HG03439 (cell line): ENCODE data around the gene CDH3.

Source experiments
- ATAC-seq: cut with Tn5 transposase; IDR thresholded peaks from one replicate; pipeline ENCODE4 v1.9.1; 2021; ENCODE audit warnings: mild to moderate bottlenecking, moderate library complexity; ENCODE audit not compliant: unreplicated experiment

Gene CDH3

DNA sequence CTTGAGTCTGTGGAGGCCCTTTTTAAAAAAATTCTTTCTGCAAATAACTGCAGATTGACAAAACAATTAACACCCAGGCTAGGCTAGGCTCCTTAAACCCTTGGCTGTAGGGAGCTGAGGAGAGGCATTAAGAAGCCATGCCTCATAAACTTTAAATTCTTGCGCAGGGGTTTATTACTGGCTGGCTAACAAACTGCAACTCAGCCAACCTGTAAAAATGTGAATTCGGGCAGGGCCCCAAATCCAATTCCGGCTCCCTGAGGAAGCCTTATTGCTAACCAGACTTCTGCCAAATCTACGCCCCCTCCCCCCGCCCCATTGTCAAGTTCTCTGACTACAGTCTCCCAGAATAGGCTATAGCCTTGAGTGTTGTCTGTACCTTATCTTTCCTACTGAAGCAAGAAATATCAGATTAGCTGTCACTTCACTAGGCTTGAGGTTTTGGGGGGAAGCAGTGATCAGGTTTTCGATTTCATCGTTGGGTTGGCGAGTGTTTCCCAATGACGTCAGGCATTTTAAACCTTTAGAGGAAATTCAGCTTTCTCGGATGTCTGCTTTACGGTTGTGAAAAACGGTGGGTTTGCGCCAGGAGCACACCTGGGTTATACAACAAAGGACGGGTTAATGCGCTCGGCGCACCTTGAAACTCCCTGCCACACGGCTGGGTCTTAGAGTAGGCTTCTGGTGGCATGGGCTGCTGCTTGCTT lies 2.0 kb downstream of the CDH3 start:
- ATAC-seq = no peak

DNA sequence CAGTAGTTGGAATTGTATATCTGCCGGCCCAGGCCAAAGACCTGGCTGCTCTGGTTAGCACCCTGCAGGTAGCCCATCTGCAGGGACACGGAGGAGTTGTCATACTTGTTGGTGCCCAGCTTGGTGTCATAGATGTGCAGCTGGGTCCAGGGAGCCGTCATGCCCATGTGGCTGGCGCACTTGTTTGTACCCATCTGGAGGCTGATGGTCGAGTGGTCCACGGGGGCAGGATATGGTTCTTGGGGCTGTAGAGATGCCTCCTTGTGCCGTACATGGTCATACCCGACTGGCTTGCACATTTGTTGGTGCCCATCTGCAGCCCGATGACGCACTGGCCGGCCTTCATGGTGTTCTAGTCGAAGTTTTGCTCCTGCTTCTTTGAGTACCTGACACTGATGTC lies 6.0 kb downstream of the CDH3 start:
- no peak for ATAC-seq

DNA sequence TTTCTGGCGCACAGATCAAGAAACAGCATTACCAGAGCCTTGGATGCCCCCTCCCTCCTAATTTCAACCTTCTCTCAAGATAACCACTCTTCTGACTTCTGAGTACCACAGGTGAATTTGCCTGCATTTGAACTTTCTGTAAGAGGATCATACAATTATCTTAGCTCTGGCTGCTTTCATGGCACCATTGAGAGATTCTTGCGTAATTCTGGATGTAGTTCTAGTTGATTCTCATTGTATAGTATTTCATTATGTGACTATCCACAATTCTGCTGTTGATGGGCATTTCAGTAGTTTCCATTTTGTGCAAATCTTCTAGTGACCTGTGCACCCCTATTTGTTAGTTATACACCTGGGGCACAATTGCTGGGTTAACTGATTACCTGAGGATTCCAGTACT lies 7.5 kb downstream of the CDH3 start:
- ATAC-seq = no peak

DNA sequence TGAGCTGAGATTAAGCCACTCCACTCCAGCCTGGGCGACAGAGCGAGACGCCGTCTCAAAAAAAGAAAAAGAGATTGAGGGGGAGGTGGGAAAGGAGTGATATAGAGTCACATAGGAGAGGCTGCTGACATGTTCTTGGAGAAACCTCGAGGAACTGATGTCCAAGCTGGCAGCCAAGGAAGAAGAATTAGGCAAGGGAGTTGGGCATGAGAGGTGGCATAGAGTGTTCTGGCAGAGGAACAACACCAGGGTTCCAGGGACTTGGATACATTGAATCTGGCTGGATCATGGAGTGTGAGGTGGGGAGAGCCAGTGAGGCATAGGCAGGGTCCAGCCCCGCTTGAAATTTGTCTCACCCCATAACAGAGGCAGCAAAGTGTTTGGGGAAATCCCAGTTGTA lies 10.7 kb downstream of the CDH3 start:
- ATAC-seq = no peak

DNA sequence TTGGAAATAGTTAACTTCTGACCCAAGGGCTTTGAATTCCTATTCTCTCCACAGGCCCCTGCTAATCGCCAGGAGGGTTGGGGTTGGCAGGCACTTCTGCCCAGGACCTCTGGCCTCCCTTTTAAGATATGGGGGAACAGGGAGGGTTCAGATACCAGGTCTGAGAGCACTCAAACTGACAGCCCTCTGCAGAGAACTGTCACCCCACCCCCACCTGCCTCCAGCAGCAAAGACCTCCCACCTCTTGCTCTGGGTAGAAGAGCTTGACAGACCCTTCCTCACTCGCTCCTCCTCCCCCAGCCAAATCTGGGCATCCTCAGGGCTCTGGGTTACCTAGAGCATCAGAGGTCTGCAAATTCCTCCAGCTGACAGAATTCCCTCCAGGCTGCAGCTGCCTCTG lies 11.6 kb downstream of the CDH3 start:
- no peak for ATAC-seq

DNA sequence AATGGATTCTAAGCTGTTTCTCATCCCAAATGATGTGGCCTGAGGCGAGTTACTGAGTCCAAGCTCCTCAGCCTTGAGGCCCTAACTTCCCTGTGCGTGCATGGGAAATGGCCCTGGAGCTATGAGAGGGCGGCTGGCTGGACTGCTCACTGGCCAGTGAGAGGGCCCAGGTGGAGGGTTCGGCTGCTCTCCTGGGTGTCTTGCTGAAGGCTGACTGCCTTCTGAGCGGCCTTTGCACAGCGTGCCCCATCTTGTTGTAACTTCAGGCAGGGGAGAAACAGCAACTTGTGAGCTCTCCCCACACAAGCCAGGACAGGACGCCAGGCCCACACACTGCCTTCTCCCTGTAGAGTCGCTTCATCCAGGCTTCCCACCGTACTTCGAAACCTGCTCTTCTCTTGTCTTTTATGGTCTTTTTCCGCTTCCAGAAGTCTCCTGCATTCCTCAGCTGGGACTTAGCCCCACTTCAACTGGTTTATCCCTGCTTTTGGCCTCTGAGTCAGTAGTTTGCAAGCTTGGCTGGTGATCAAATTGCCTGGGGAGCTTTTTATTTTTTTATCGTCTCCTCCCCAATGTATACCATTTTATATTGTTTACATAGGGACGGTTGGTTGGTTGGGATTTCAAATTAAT lies 13.3 kb downstream of the CDH3 start:
- ATAC-seq = no peak

DNA sequence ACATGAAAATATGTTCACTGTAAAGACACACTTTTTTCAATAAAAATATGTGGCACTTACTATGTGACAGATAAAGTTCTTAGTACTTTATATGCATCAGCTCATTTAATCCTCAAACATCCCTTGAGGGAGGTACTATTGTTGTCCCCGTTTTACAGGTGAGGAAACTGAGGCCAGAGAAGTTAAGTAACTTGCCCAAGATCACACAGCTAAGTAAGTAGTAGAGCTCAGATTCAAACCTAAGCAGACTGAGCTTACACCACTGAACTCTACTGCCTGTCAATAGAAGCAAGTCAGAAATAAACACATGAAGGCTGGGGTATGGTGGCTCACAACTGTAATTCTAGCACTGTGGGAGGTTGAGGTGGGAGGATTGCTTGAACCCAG lies 13.9 kb downstream of the CDH3 start:
- ATAC-seq = no peak

DNA sequence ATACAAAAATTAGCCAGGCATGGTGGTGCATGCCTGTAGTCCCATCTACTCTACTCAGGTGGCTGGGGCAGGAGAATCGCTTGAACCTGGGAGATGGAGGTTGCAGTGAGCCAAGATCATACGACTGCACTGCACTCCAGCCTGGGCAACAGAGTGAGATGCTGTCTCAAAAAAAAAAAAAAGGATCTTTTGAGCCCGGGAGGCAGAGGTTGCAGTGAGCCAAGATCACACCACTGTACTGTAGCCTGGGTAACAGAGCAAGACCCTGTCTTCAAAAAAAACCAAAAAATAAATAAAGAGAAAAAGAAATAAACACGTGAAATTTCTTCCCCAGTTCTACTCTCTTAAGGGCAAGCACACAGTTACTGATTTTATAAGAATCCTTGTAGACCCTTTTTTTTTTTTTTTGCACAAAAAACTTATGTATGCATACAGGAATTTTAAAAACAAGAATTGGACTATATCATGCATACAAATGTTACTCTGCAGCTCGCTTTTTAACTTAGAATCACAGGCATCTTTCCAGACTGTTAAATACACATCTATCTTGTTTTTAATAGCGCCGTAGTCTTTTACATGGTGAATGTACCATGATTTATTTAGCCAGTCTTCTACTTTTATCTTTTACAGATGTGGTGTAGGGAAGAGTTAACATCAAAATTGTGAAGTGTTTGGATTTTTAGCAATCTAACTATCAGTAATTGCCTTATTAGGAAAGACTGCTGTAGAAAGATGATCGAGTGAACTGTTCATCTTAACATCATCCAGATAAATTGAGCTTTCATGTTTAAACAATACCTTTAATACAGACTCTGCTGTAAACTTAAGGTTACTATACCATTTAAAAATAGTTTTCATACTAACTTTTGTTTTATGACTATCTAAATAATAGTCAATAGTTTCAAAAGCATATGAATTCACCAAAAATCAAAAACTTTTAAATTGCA lies 14.6 kb downstream of the CDH3 start:
- no peak for ATAC-seq

DNA sequence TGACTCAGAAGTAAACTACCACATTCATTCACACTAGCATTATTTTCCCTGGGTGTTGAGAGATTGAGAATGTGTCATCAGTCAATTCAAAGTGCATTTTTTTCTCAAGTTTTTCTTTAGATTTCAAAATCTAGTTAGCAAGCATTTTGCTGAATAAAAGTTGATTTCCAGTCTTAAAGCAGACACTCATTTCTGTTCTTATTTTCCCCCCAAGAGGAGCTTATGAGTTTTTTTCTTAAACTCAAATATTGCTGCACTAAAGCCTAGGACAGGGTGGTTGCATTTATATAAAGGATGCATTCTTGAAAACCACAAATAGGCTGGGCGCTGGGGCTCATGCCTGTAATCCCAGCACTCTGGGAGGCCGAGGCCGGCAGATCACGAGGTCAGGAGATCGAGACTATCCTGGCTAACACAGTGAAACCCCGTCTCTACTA lies 15.3 kb downstream of the CDH3 start:
- no peak for ATAC-seq

DNA sequence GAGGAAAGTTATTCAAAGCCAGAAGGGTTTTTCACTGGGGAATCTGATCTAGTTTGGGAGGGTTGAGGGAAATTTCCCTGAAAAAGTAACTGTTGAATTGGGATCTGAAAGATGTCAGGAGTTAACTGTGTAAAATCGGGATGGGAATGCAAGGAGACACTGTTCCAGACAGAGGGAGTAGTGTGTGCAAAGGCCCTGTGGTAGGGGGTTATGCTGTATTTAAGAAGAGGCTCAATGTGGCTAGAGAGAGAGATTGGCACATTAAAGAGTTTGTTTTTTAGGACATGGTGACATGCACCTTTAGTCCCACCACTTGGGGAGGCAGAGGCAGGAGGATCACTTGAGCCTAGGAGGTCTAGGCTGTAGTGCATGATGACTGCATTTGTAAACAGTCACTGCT lies 16.9 kb downstream of the CDH3 start:
- no peak for ATAC-seq

DNA sequence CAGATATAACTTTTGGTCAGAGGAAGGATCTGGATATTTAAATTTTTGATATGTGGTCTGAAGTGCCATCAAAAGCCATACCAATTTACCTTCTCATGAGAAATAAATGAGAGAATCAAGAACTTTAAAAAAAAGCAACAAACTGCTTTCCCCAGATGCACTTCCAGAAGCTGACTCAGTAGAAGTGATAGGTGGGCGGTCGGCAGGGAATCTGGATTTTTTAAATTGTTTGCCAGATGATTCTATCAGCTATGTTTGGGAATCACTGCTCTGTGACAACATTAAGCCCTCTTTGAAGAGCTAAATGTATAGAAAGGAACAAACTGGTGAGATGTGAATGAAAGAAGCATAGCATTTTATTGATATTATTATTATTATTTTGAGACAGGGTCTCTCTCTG lies 19.2 kb downstream of the CDH3 start:
- ATAC-seq = no peak

DNA sequence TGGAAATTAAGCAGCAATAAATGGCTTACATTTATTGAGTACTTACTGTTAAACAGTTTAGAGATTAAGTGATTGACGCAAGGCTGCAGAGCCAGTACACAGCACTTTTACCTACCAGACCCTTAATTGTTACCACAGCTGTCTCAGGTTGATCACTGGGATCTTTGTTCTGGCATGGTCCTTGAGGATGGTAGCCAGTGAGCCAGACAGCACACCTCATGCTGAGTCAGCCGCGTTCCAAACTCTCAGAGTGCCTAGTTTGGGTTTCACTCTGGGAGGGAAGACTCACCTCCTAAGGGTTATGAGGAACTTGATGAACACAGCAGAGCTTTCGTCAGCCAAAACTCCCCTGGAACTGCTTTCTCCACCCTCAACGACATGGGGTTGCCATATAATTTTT lies 20.4 kb downstream of the CDH3 start:
- ATAC-seq = no peak

DNA sequence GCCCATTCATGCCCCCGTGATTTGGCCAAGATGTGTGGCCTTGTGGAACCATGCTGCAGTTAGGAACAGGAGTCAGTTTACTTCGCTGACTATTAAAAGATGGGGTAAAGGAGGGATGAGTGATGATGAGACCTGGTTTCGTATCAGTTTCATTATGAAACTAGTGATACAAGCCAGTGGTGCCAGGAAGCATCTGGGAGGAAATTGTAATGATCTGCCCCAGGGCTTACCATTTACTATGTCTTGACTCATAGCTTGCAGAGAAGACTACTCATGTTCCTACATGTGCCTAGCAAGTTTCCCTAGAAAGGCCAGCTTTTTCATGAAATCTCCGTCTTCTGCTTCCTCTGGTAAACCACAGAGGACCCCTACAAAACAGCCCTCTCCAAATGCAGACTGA lies 23.2 kb downstream of the CDH3 start:
- ATAC-seq = no peak

DNA sequence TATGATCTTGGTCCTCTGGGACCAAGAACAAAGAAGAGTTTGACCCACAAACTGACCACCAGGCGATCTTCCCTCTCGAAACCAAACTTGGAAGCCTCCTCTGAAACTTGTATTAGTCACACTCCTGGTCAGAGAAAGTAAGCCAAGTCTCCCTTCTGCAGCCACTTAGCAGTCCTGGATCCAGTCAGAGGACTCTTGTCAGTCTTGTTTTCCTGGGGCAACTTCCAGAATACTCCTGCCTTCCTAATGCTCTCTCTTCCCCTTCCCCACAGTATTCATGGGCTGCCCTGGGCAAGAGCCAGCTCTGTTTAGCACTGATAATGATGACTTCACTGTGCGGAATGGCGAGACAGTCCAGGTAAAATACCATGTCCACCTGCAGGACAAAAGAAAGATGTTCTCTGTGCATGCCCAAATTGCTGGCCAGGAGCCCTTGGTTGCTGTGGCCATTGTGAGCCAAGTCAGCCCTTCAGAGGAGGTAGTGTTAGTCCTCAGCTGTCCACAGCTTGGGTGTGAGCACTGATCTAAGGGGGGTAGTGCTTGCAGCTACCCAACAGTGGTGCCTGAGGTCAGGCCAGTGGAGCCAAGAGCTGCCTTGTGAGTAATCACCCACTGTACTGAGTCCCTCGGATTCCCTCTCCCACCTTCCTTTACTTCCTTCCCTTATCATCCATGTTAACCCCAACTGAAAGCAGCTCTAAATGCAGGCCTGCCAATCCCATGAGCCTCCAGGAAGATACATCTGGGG lies 31.2 kb downstream of the CDH3 start:
- ATAC-seq = no peak

DNA sequence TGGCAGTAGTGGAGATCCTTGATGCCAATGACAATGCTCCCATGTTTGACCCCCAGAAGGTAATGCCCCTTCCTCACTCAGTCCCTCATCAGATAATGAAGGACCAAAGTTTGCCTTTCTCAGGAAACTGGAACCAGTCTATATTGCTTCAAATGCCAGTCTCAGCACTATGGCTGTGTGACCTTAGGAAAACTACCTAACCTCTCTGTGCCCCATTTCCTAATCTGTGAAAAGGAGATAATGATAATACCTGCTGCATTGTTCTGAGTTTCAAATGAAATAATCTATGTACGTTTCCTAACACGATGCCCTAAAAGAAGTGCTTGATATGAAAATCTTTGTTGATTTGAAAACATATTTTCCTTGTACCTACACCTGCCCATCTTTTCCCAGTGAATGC lies 35.9 kb downstream of the CDH3 start:
- no peak for ATAC-seq

DNA sequence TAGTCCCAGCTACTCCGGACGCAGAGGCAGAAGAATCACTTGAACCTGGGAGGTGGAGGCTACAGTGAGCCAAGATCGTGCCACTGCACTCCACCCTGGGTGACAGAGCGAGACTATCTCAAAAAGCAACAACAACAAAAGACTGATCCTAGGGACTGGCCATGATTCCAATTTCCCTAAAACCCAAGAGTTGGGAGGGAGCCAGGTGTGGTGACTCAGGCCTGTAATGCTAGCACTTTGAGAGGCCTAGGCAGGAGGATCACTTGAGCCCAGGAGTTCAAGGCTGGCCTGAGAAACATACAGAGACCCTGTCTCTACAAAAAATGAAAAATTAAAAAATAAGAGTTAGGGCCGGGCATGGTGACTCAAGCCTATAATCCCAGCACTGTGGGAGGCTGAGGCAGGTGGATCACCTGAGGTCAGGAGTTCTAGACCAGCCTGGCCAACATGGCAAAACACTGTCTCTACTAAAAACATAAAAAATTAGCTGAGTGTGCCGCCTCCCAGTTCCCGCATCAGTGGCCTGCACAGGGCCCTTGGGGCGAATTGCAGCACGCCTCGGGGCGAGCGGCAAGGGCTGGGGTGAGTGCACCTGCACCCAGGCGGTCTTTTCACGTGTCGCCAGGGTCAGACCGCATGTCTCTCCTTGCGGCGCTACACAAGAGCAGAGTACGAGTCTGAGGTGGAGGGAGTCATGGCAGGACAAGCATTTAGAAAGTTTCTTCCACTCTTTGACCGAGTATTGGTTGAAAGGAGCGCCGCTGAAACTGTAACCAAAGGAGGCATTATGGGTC lies 40.8 kb downstream of the CDH3 start:
- ATAC-seq = no peak

DNA sequence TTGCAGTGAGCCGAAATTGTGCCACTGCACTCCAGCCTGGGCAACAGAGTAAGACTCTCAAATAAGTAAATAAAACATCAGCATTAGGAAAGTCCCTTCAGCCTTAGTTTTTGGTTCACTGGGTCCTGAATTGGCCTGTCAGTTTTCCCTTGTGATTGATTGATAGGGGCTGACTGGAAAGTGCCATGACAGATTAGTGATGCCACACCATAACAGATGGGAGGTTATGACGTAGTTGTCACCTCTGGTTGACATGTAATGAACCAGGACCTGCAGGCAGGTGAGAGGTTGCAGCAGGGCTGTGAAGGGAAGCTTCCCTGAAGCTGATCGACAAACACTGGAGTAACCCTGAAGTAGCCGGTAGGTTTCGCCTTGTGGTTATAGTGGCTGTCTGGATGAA lies 41.8 kb downstream of the CDH3 start:
- no peak for ATAC-seq

DNA sequence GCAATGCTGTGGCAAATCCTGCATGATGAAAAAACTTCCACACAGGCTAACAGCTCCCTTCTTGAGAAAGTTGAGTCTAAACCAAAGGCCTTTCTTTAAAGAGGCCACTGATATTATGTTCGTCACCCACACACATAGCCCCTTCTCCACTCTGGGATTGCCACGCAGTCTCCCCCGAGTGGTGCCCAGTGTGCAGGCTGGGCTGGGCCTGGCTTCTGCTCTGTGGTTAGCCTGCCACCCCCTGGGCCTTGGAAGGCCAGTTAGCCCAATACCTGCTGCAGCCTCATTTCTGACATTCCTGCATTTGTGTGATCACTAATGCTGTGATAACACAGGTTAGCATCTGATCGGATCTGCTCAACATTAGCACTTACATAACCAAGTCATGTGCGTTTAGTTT lies 44.8 kb downstream of the CDH3 start:
- ATAC-seq = no peak

DNA sequence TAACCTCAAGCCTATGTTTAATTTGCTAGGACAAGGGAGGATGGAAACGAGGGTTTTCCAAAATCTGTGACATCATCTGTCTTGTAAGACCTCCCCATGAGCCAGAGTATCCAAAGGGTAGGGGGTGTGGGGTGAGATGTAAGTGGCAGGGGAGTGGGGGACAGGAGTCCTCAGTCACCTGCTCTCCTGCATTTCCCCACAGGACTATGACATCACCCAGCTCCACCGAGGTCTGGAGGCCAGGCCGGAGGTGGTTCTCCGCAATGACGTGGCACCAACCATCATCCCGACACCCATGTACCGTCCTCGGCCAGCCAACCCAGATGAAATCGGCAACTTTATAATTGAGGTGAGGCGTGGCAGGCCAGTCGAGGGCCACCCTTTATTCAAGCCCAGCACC lies 50.5 kb downstream of the CDH3 start:
- ATAC-seq = no peak

DNA sequence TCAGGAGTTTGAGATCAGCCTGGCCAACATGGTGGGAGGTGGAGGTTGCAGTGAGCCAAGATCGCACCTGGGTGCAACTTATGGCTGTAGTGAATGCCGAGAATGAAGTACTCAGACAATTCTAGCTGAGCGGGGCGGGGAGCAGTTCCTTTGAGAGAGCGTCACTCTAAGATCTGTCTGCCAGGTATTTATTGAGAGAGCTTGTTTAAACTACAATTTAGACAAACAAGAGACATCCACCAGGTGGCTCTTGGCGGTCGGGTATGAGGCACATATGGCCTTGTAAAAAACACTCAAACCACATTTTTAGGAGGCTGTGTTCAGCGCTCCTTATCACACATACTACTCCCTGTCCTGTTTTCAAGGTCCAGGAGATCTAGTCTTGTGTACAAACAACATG lies 51.4 kb downstream of the CDH3 start:
- no peak for ATAC-seq
